HG03039 (cell line): ENCODE results near the gene BCO2.

Experiments used
- ATAC-seq: cut with Tn5 transposase; IDR thresholded peaks from one replicate; pipeline ENCODE4 v1.9.1; 2021; ENCODE audit warnings: mild to moderate bottlenecking, moderate library complexity; ENCODE audit not compliant: unreplicated experiment

The BCO2 gene

GRCh38 chr11:112238041-112238440, 62.7 kb downstream of the BCO2 start:
- no peak for ATAC-seq

GRCh38 chr11:112241486-112241885, 66.2 kb downstream of the BCO2 start:
- no peak for ATAC-seq

GRCh38 chr11:112247201-112247600, 71.9 kb downstream of the BCO2 start:
- ATAC-seq: no peak

- ATAC-seq: no peak
Observed at GRCh38 chr11:112248201-112248600, 72.9 kb downstream of the BCO2 start.

GRCh38 chr11:112249871-112250610, 74.7 kb downstream of the BCO2 start:
- ATAC-seq: no peak

- ATAC-seq: no peak
Observed at GRCh38 chr11:112253605-112254242, 78.4 kb downstream of the BCO2 start.

GRCh38 chr11:112255067-112255720, 79.9 kb downstream of the BCO2 start:
- ATAC-seq: no peak

GRCh38 chr11:112260490-112260889, 85.2 kb downstream of the BCO2 start, which contains the start of gene PLET1:
PLET1 (minus strand) TSS chr11:112260860; CDS start chr11:112260589, 271 bp downstream.
- no peak for ATAC-seq

GRCh38 chr11:112265659-112266409, 90.5 kb downstream of the BCO2 start:
- no peak for ATAC-seq

- no peak for ATAC-seq
Observed at GRCh38 chr11:112266410-112266778, 91.1 kb downstream of the BCO2 start.

GRCh38 chr11:112267188-112267591, 91.9 kb downstream of the BCO2 start:
- ATAC-seq: no peak

- no peak for ATAC-seq
Observed at GRCh38 chr11:112268406-112268805, 93.1 kb downstream of the BCO2 start.
